BE2C (cell line): ENCODE results near the gene TOGARAM1.

Experiments used
- DNase-seq: peaks from one replicate; pipeline ENCODE4 v3.0.0-alpha.2; 2020
- H3K27me3 ChIP-seq: fragments of 250-450 bp; sonication (Bioruptor Pico); 2 replicates; pipeline ENCODE4 v1.5.1; 2020; ENCODE audit warnings: mild to moderate bottlenecking
- H3K36me3 ChIP-seq: fragments of 250-450 bp; sonication (Bioruptor Pico); 2 replicates; pipeline ENCODE4 v1.5.1; 2020; ENCODE audit warnings: mild to moderate bottlenecking
- H3K4me1 ChIP-seq: fragments of 250-450 bp; sonication (Bioruptor Pico); 2 replicates; pipeline ENCODE4 v1.5.1; 2020
- H3K4me3 ChIP-seq: 2 replicates; pipeline ENCODE4 v1.5.1; 2011; ENCODE audit warnings: low read depth, low read length
- H3K9me3 ChIP-seq: fragments of 250-450 bp; sonication (Bioruptor Pico); 2 replicates; pipeline ENCODE4 v1.5.1; 2020
- CTCF ChIP-seq: IDR thresholded peaks from 2 replicates; pipeline ENCODE4 v1.5.1; 2012; ENCODE audit warnings: mild to moderate bottlenecking, low read depth, low read length

The TOGARAM1 gene

GRCh38 chr14:44966601-44967336 lies 4.8 kb downstream of the TOGARAM1 start:
- no peaks in the 10 kb centered on the region for H3K27me3 ChIP-seq
- H3K9me3 ChIP-seq = no peaks in the 10 kb centered on the region
- H3K36me3 ChIP-seq = no peaks in the 10 kb centered on the region
- no peaks in the 10 kb centered on the region for H3K4me1 ChIP-seq
- no peak for DNase-seq
- no peak for TF ChIP-seq CTCF
- H3K4me3 ChIP-seq = peak overlapping the region; percentile 47

- Histone ChIP-seq H3K9me3 (no peaks in the 10 kb centered on the region), H3K36me3 (no peaks in the 10 kb centered on the region), H3K4me3 (no peak overlapping the region), H3K4me1 (no peaks in the 10 kb centered on the region), H3K27me3 (no peaks in the 10 kb centered on the region)
- no peak for TF ChIP-seq CTCF
- no peak for DNase-seq
Observed at GRCh38 chr14:44968714-44969113, 6.7 kb downstream of the TOGARAM1 start.

- no peak for TF ChIP-seq CTCF
- Histone ChIP-seq H3K27me3 (no peaks in the 10 kb centered on the region), H3K36me3 (no peaks in the 10 kb centered on the region), H3K4me1 (no peaks in the 10 kb centered on the region), H3K4me3 (no peak overlapping the region), H3K9me3 (no peaks in the 10 kb centered on the region)
- no peak for DNase-seq
Observed at GRCh38 chr14:44970907-44971306, 8.9 kb downstream of the TOGARAM1 start.

- H3K9me3 ChIP-seq = no peaks in the 10 kb centered on the region
Observed at GRCh38 chr14:44971459-44971858, 9.5 kb downstream of the TOGARAM1 start.

GRCh38 chr14:44979273-44979672 lies 17.3 kb downstream of the TOGARAM1 start:
- Histone ChIP-seq H3K27me3 (no peaks in the 10 kb centered on the region), H3K36me3 (no peaks in the 10 kb centered on the region), H3K4me3 (no peak overlapping the region), H3K9me3 (no peaks in the 10 kb centered on the region), H3K4me1 (peaks cover 14% of the 10 kb centered on the region)
- TF ChIP-seq CTCF = no peak
- no peak for DNase-seq

More at GRCh38 chr14:44971459-44971858, 9.5 kb downstream of the TOGARAM1 start:
- no peak for TF ChIP-seq CTCF
- H3K27me3 ChIP-seq = no peaks in the 10 kb centered on the region
- DNase-seq = no peak
- H3K36me3 ChIP-seq = no peaks in the 10 kb centered on the region
- no peak overlapping the region for H3K4me3 ChIP-seq
- H3K4me1 ChIP-seq = no peaks in the 10 kb centered on the region

- peak; percentile 69 for DNase-seq
- no peak for TF ChIP-seq CTCF
- Histone ChIP-seq H3K9me3 (no peaks in the 10 kb centered on the region), H3K4me3 (no peak overlapping the region), H3K36me3 (no peaks in the 10 kb centered on the region), H3K4me1 (peaks cover 14% of the 10 kb centered on the region), H3K27me3 (no peaks in the 10 kb centered on the region)
Observed at GRCh38 chr14:44979740-44980356, 17.9 kb downstream of the TOGARAM1 start.
